Glutamatergic neuron (in vitro differentiated cells): ENCODE measurements around the gene RPS27. TPM values are rescaled to one million over a fixed set of nuclear protein-coding genes. Genes with fewer than 3 reads are reported as not detected.
A peak's percentile ranks its signal among the peaks of the same experiment; 100 is the strongest.

Experiments used
- DNase-seq: peaks from one replicate; pipeline ENCODE4 v3.0.0; 2022
- H3K27ac Mint-ChIP-seq: one replicate; pipeline ENCODE4 v1.8.0; 2020; ENCODE audit warnings: mild to moderate bottlenecking, mixed read lengths, inconsistent platforms; ENCODE audit not compliant: unreplicated experiment
- H3K27me3 Mint-ChIP-seq: one replicate; pipeline ENCODE4 v1.8.0; 2020; ENCODE audit warnings: mild to moderate bottlenecking, moderate library complexity, mixed read lengths, inconsistent platforms; ENCODE audit not compliant: unreplicated experiment
- H3K36me3 Mint-ChIP-seq: one replicate; pipeline ENCODE4 v1.8.0; 2020; ENCODE audit warnings: mild to moderate bottlenecking, mixed read lengths, inconsistent platforms; ENCODE audit not compliant: unreplicated experiment
- H3K4me1 Mint-ChIP-seq: one replicate; pipeline ENCODE4 v1.8.0; 2020; ENCODE audit warnings: mild to moderate bottlenecking, low read depth, mixed read lengths, inconsistent platforms; ENCODE audit not compliant: unreplicated experiment
- H3K4me3 Mint-ChIP-seq: one replicate; pipeline ENCODE4 v1.8.0; 2020; ENCODE audit warnings: mild to moderate bottlenecking, mixed read lengths, inconsistent platforms; ENCODE audit not compliant: unreplicated experiment
- H3K9me3 Mint-ChIP-seq: one replicate; pipeline ENCODE4 v1.8.0; 2020; ENCODE audit warnings: mild to moderate bottlenecking, moderate library complexity, mixed read lengths, inconsistent platforms; ENCODE audit not compliant: unreplicated experiment
- total RNA-seq: library from RNA; stranded (reverse); fragmentation: NEBNext Ultra II Directional; extraction: Animal tissue kit (Norgen Biotek cat#: 25700); gene quantifications from one replicate; pipeline ENCODE4 v1.2.1, GENCODE V29; 2021; ENCODE audit not compliant: unreplicated experiment
- TF ChIP-seq, protein P1 (sequence below): fragments of 200-600 bp; sonication (generic); IDR thresholded peaks from one replicate; pipeline ENCODE4 v1.5.0; 2021; ENCODE audit not compliant: partially characterized antibody, unreplicated experiment

The RPS27 gene
- total RNA-seq, 1 donor from 2014 or later = 881 TPM

DNA sequence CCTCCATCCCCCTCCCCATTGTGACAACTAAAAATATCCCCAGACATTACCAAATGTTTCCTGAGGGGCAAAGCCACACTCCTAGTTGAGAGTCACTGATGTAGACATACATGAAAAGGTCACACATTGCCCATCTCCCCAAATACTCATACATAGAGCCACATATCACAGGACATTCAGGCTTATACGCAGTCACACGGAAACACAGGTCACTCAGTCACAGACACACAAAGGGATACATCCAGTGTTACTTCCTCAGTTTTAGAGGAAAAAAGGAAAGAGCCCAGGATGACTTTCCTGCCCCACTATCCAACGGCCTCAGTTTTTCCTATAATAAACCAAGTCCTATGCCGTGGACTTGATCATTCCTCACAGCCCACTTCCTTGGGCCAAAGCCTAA is 29.1 kb upstream of the RPS27 start:
- Mint-ChIP-seq H3K9me3 (peaks cover 11% of the 10 kb centered on the region), H3K27me3 (peaks cover 20% of the 10 kb centered on the region), H3K27ac (peak overlapping the region; percentile 50), H3K4me1 (peaks cover 26% of the 10 kb centered on the region), H3K4me3 (peak overlapping the region; percentile 96), H3K36me3 (no peaks in the 10 kb centered on the region)
- no peak for DNase-seq
- TF ChIP-seq, protein P1, sequence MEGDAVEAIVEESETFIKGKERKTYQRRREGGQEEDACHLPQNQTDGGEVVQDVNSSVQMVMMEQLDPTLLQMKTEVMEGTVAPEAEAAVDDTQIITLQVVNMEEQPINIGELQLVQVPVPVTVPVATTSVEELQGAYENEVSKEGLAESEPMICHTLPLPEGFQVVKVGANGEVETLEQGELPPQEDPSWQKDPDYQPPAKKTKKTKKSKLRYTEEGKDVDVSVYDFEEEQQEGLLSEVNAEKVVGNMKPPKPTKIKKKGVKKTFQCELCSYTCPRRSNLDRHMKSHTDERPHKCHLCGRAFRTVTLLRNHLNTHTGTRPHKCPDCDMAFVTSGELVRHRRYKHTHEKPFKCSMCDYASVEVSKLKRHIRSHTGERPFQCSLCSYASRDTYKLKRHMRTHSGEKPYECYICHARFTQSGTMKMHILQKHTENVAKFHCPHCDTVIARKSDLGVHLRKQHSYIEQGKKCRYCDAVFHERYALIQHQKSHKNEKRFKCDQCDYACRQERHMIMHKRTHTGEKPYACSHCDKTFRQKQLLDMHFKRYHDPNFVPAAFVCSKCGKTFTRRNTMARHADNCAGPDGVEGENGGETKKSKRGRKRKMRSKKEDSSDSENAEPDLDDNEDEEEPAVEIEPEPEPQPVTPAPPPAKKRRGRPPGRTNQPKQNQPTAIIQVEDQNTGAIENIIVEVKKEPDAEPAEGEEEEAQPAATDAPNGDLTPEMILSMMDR = no peak

DNA sequence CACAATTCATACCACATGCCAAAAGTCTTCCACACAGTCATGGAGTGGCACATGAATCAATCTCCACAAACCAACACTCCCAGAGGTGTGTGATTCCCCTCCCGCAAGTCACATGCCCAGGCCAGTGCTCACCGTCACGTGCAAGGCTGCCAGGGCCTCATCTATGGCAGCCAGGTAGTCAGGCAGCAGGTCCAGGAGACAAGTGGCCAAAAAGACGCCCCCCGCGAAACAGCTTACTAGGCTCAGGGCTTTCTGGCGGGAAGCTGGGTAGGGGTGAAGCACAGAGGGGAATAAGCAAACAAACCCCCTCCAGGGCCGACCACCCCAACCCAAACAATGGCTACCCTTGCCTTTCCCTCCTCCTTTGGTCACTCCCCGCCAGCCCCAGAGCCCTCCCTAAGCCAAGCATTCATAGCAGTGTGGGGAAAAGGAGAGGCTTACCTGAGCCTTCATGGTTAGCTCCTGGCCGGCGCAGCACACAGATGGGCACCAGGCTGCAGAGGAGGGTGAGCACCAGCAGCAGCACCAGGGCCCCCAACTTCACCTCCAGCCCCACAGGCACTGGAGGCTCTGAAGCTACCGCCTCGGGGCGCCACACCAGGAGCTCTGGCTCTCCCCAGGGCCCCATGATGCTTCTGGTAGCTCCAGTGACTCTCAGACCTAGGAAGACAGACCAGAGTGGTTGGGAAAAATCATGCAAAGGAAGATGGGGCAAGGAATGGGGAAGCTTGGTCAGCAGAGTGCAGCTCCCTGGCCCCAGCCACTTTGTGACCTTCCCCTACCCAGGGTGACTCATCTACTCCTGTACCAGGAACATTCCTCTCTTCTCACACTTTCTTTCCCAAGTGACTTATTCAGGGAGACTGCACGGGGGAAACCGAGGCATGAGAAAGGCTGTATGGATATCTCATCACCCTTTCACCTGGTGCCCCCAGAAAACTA is 28.2 kb upstream of the RPS27 start:
- Mint-ChIP-seq H3K4me1 (peaks cover 24% of the 10 kb centered on the region), H3K4me3 (peak overlapping the region; percentile 96), H3K9me3 (peaks cover 13% of the 10 kb centered on the region), H3K36me3 (no peaks in the 10 kb centered on the region), H3K27ac (peak overlapping the region; percentile 99), H3K27me3 (peaks cover 25% of the 10 kb centered on the region)
- TF ChIP-seq, protein P1 = no peak
- no peak for DNase-seq

DNA sequence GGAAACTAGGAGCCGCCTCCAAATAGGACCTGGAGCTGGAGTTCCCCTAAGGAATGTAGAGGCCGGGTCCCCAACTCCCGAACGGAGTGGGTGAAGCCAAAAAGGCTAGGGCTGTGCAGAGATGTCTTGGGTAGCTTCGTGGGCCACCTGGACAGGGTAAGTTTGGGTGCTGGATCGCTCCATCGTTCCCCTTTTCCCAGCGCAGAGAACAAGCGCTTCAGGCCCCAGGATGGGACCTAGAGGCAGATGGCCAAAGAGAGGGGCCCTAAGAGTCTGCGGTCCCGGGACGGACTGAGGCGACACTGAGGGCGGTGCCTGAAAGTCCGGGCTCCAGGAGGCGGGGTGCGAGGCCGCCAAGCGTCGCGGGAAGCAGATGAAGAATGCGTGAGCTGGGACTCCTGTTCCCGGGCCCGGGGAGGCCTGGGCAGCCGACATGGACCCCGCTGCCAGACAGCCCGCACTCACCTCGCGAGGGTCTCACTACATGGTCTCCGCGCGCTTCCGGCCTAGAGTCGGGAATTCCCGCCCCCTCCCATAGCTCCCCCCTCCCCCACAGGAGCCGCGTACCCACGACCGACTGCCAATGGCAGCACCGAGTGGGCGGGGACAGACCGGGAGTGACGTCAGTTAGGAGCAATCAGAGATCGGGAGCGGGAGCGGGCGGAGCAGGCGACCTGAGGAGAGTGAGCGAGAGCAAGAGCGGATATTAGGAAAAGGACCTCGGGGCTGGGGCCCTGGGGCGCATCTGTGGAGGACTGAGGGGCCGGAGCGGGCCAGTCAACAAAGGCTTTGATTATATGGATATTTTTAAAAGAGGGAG is 27.3 kb upstream of the RPS27 start, which contains the start of gene SLC39A1:
Gene SLC39A1 (minus strand): TSS at position 508 of the 820 bp plus-strand sequence. CDS start 822 bp downstream, outside the sequence.
- peak within 1 kb of the TSS; percentile 96 for H3K4me3 Mint-ChIP-seq
- H3K27ac Mint-ChIP-seq = peak within 1 kb of the TSS; percentile 99
- H3K9me3 Mint-ChIP-seq = peaks cover 15% of the 10 kb centered on the region
- TF ChIP-seq, protein P1 = no peak
- H3K27me3 Mint-ChIP-seq = peaks cover 24% of the 10 kb centered on the region
- H3K4me1 Mint-ChIP-seq = peaks cover 27% of the 10 kb centered on the region
- peak; percentile 99 for DNase-seq
- no peaks in the 10 kb centered on the region for H3K36me3 Mint-ChIP-seq

DNA sequence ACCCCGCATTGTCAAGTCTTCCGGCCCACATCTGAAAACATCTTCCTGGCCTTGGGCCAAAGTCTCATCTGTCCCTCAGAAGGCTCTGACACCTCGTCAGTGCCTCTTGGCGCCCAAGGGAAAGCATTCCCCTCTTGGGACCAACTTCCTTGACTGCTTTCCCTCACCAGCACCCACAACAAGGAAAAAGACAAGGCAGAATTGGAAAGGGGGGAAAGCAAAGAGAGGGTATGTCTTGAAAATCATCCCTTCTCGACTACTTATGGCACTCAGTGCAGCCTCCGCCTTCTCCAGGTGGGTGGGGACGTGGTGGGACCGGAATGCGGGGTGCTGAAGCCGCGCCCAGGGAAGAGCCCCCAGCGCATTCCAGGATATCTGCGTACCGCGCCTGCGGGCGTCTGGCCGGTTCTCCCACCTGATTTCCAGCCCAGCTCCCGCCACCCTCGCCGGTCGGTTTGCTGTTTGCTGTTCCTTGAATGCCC is 26.7 kb upstream of the RPS27 start:
- peaks cover 24% of the 10 kb centered on the region for H3K27me3 Mint-ChIP-seq
- H3K4me3 Mint-ChIP-seq = peak overlapping the region; percentile 96
- peaks cover 13% of the 10 kb centered on the region for H3K9me3 Mint-ChIP-seq
- DNase-seq = peak; percentile 50
- TF ChIP-seq, protein P1 = no peak
- H3K27ac Mint-ChIP-seq = peak overlapping the region; percentile 99
- H3K36me3 Mint-ChIP-seq = no peaks in the 10 kb centered on the region
- peaks cover 31% of the 10 kb centered on the region for H3K4me1 Mint-ChIP-seq
